ENCODE data around the gene POFUT2.

DNA sequence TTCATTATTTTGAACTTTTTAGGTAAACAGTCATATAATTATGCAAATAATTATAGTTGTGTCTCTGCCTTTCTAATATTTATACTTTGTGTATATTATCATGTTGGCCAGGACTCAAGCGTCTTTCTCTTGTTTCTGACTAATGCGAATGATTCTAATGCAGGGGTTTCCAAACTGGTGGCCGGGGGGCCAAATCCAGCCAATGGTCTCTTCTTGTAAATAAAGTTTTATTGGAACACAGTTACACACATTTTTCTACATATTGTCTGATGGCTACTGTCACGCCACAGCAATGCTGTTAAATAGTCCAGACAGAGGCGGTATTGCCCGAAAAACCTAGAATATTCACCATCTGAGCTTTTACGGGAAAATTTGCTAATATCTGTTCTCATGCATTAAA is 8.9 kb upstream of the POFUT2 start:
- TF ChIP-seq, protein P1, sequence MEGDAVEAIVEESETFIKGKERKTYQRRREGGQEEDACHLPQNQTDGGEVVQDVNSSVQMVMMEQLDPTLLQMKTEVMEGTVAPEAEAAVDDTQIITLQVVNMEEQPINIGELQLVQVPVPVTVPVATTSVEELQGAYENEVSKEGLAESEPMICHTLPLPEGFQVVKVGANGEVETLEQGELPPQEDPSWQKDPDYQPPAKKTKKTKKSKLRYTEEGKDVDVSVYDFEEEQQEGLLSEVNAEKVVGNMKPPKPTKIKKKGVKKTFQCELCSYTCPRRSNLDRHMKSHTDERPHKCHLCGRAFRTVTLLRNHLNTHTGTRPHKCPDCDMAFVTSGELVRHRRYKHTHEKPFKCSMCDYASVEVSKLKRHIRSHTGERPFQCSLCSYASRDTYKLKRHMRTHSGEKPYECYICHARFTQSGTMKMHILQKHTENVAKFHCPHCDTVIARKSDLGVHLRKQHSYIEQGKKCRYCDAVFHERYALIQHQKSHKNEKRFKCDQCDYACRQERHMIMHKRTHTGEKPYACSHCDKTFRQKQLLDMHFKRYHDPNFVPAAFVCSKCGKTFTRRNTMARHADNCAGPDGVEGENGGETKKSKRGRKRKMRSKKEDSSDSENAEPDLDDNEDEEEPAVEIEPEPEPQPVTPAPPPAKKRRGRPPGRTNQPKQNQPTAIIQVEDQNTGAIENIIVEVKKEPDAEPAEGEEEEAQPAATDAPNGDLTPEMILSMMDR (IDR thresholded peaks at IDR 0.05; ENCODE audit: poor library complexity, severe bottlenecking) = no peak
- no peak for TF ChIP-seq POLR2AphosphoS5 (IDR thresholded peaks at IDR 0.05)
- no peak for TF ChIP-seq EZH2 (IDR thresholded peaks at IDR 0.05; ENCODE audit: borderline replicate concordance, insufficient read depth, low read length, poor library complexity, severe bottlenecking)
- TF ChIP-seq RAD21 (conservative IDR thresholded peaks at IDR 0.05) = no peak
- TF ChIP-seq, protein P2, sequence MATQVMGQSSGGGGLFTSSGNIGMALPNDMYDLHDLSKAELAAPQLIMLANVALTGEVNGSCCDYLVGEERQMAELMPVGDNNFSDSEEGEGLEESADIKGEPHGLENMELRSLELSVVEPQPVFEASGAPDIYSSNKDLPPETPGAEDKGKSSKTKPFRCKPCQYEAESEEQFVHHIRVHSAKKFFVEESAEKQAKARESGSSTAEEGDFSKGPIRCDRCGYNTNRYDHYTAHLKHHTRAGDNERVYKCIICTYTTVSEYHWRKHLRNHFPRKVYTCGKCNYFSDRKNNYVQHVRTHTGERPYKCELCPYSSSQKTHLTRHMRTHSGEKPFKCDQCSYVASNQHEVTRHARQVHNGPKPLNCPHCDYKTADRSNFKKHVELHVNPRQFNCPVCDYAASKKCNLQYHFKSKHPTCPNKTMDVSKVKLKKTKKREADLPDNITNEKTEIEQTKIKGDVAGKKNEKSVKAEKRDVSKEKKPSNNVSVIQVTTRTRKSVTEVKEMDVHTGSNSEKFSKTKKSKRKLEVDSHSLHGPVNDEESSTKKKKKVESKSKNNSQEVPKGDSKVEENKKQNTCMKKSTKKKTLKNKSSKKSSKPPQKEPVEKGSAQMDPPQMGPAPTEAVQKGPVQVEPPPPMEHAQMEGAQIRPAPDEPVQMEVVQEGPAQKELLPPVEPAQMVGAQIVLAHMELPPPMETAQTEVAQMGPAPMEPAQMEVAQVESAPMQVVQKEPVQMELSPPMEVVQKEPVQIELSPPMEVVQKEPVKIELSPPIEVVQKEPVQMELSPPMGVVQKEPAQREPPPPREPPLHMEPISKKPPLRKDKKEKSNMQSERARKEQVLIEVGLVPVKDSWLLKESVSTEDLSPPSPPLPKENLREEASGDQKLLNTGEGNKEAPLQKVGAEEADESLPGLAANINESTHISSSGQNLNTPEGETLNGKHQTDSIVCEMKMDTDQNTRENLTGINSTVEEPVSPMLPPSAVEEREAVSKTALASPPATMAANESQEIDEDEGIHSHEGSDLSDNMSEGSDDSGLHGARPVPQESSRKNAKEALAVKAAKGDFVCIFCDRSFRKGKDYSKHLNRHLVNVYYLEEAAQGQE (IDR thresholded peaks at IDR 0.05; ENCODE audit: borderline replicate concordance) = no peak
- no peak for TF ChIP-seq EP300 (conservative IDR thresholded peaks at IDR 0.05; ENCODE audit: poor library complexity, severe bottlenecking)
